ENCODE results near the gene ZNF407. TPM values are rescaled to one million over a fixed set of nuclear protein-coding genes. Genes with fewer than 3 reads are reported as not detected.

ZNF407 gene
- total and polyA plus RNA-seq, 11 donors = 3.8 to 14.7 (median 11.5) TPM

GRCh38 chr18:74742573-74743243 lies 145.0 kb downstream of the ZNF407 start:
- DNase-seq (no peak), ATAC-seq (no peak)
- H3K27ac ChIP-seq = no peak overlapping the region
- TF ChIP-seq POLR2A (IDR thresholded peaks at IDR 0.05) (no peak), CTCF (IDR thresholded peaks at IDR 0.05) (no peak)
- no peaks in the 10 kb centered on the region for H3K36me3 ChIP-seq
- H3K9me3 ChIP-seq = no peaks in the 10 kb centered on the region
- H3K27me3 ChIP-seq = no peaks in the 10 kb centered on the region
- no peak overlapping the region for H3K4me3 ChIP-seq
- peaks cover 0 to 3% (median 0%) of the 10 kb centered on the region in 12 donors for H3K4me1 ChIP-seq
- intact Hi-C loops (cut with DNase I) = no loop called here
- WGBS, 4 donors = 89 to 95% (median 92%) methylated on average over 5 of the region's 5 CpGs

GRCh38 chr18:74745633-74746403 lies 148.1 kb downstream of the ZNF407 start:
- 79 to 87% (median 83%) methylated on average over 10 of the region's 10 CpGs for WGBS, 4 donors
- no peaks in the 10 kb centered on the region for H3K27me3 ChIP-seq
- H3K4me1 ChIP-seq = peaks cover 0 to 3% (median 0%) of the 10 kb centered on the region in 12 donors
- intact Hi-C loops (cut with DNase I) = no loop called here
- TF ChIP-seq POLR2A (IDR thresholded peaks at IDR 0.05) (no peak), CTCF (IDR thresholded peaks at IDR 0.05) (no peak)
- DNase-seq (no peak), ATAC-seq (peak in 2 of 4 donors; percentile 31 to 50)
- H3K9me3 ChIP-seq = no peaks in the 10 kb centered on the region
- H3K27ac ChIP-seq = no peak overlapping the region
- H3K4me3 ChIP-seq = no peak overlapping the region
- H3K36me3 ChIP-seq = no peaks in the 10 kb centered on the region

- Histone ChIP-seq H3K4me1 (peaks cover 0 to 3% (median 0%) of the 10 kb centered on the region in 12 donors), H3K4me3 (no peak overlapping the region), H3K9me3 (peaks cover 0 to 9% (median 0%) of the 10 kb centered on the region in 12 donors), H3K27me3 (no peaks in the 10 kb centered on the region), H3K36me3 (no peaks in the 10 kb centered on the region), H3K27ac (no peak overlapping the region)
- no peak for ATAC-seq
- intact Hi-C loops (cut with DNase I) = no loop called here
- TF ChIP-seq POLR2A (IDR thresholded peaks at IDR 0.05) (no peak), CTCF (IDR thresholded peaks at IDR 0.05) (no peak)
- no peak for DNase-seq
- WGBS, 4 donors = 72 to 81% (median 75%) methylated on average over 4 of the region's 4 CpGs
Observed at GRCh38 chr18:74748809-74749208, 151.1 kb downstream of the ZNF407 start.

- no peaks in the 10 kb centered on the region for H3K36me3 ChIP-seq
- TF ChIP-seq POLR2A (IDR thresholded peaks at IDR 0.05) (no peak), CTCF (IDR thresholded peaks at IDR 0.05) (no peak)
- no peak overlapping the region for H3K27ac ChIP-seq
- 98 to 100% (median 99%) methylated on average over 1 of the region's 1 CpG for WGBS, 4 donors
- intact Hi-C loops (cut with DNase I) = no loop called here
- no peaks in the 10 kb centered on the region for H3K4me1 ChIP-seq
- H3K4me3 ChIP-seq = no peak overlapping the region
- DNase-seq (no peak), ATAC-seq (no peak)
- no peaks in the 10 kb centered on the region for H3K27me3 ChIP-seq
- peaks cover 0 to 37% (median 4%) of the 10 kb centered on the region in 12 donors for H3K9me3 ChIP-seq
Observed at GRCh38 chr18:74758995-74759394, 161.3 kb downstream of the ZNF407 start.

Data from heart left ventricle (tissue), 16 donors.